Gastrocnemius medialis (tissue), 4 donors: ENCODE measurements around the gene SLC16A7. TPM values are rescaled to one million over a fixed set of nuclear protein-coding genes. Genes with fewer than 3 reads are reported as not detected.

Experiments used
- ATAC-seq, 2 donors: fragments of 150-250 bp; one replicate each; pipeline ENCODE4 v1.9.1; 2016
- DNase-seq, 2 donors: peaks; one replicate each; pipeline ENCODE4 v3.0.0-alpha.2; 2019
- H3K27ac ChIP-seq, 4 donors: fragments of 200-600 bp; sonication (generic); 1 replicate in 1 of 4; 2 replicates in 3 of 4; pipeline ENCODE4 v1.5.1; 2016 to 2018; ENCODE audit warnings: mild to moderate bottlenecking in 2 of 4, moderate library complexity in 1 of 4
- H3K27me3 ChIP-seq, 3 donors: fragments of 200-600 bp; sonication (generic) in 2 of 3; 1 replicate in 1 of 3; 2 replicates in 2 of 3; pipeline versions ENCODE4 v1.5.1 to v1.6.0; 2016 to 2019; ENCODE audit warnings: mild to moderate bottlenecking in 1 of 3, moderate library complexity in 1 of 3
- H3K36me3 ChIP-seq, 2 donors: fragments of 200-600 bp; sonication (generic) in 1 of 2; one replicate each; pipeline ENCODE4 v1.5.1; 2017 to 2018
- H3K4me1 ChIP-seq, 2 donors: fragments of 200-600 bp; sonication (generic) in 1 of 2; one replicate each; pipeline ENCODE4 v1.5.1; 2016 to 2017; ENCODE audit warnings: mild to moderate bottlenecking in 2 of 2
- H3K4me3 ChIP-seq, 4 donors: fragments of 200-600 bp; sonication (generic) in 3 of 4; 1 replicate in 1 of 4; 2 replicates in 3 of 4; pipeline ENCODE4 v1.5.1; 2016 to 2019; ENCODE audit warnings: mild to moderate bottlenecking in 2 of 4
- H3K9me3 ChIP-seq, 3 donors: fragments of 200-600 bp; sonication (generic) in 2 of 3; 1 replicate in 1 of 3; 2 replicates in 2 of 3; pipeline ENCODE4 v1.5.1; 2016 to 2019
- POLR2A ChIP-seq, 2 donors: fragments of 450-650 bp; IDR thresholded peaks; one replicate each; pipeline ENCODE4 v1.6.1; 2017; ENCODE audit warnings: antibody characterized with exemption in 2 of 2, mild to moderate bottlenecking in 2 of 2, moderate library complexity in 2 of 2
- in situ Hi-C, 4 donors: fragments of 200-750 bp; cut with MboI; loops; one replicate each; pipeline versions ENCODE4 v1.15.0 to v1.8.0; 2017; ENCODE audit warnings: low sequenced_read_pairs in 4 of 4
- intact Hi-C: fragments of 100-400 bp; cut with DNase I; formaldehyde crosslinking; loops from one replicate; pipeline ENCODE4 v1.15.1; 2023; ENCODE audit warnings: low total_unique reads
- total RNA-seq, 4 donors: library from RNA; depleted of rRNA; stranded (reverse); fragments of >200 nt; gene quantifications; one replicate each; pipeline versions ENCODE4 v1.1.0 to v1.2.3, GENCODE V29; 2016
- TF ChIP-seq, protein P1 (sequence below), 5 experiments: fragments of 450-650 bp in 3 of 5; fragments of 200-600 bp in 2 of 5; sonication (generic) in 2 of 5; IDR thresholded peaks in 4 of 5; conservative IDR thresholded peaks in 1 of 5; 1 replicate in 4 of 5; 2 replicates in 1 of 5; pipeline ENCODE4 v1.5.1; 2016 to 2019; ENCODE audit warnings: antibody characterized with exemption in 5 of 5, mild to moderate bottlenecking in 3 of 5, moderate library complexity in 3 of 5

Gene SLC16A7
- total RNA-seq, 4 donors from 2014 or later: 3.8 to 10.3 (median 6.7) TPM

DNA sequence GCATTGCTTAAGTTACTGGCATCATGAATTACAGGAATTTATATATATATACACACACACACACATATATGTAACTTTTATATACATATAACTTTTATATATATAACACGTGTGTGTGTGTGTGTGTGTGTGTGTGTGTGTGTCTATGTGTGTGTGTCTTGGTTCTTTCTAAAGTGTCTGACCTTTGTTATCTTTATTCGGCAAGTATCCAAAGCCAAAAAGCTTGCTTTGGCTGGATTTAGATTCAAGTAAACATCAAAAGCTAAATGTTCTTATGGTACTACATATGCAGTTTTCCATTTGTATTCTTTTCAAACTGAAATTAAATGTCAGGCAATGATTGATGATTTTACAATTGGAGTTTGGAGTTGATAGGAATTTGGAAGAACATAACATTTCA is 69.9 kb downstream of the SLC16A7 start:
- intact Hi-C loops (no loop called here), in situ Hi-C loops (no loop called here)
- DNase-seq: no peak
- no peak for TF ChIP-seq POLR2A (IDR thresholded peaks at IDR 0.05)
- TF ChIP-seq, protein P1, sequence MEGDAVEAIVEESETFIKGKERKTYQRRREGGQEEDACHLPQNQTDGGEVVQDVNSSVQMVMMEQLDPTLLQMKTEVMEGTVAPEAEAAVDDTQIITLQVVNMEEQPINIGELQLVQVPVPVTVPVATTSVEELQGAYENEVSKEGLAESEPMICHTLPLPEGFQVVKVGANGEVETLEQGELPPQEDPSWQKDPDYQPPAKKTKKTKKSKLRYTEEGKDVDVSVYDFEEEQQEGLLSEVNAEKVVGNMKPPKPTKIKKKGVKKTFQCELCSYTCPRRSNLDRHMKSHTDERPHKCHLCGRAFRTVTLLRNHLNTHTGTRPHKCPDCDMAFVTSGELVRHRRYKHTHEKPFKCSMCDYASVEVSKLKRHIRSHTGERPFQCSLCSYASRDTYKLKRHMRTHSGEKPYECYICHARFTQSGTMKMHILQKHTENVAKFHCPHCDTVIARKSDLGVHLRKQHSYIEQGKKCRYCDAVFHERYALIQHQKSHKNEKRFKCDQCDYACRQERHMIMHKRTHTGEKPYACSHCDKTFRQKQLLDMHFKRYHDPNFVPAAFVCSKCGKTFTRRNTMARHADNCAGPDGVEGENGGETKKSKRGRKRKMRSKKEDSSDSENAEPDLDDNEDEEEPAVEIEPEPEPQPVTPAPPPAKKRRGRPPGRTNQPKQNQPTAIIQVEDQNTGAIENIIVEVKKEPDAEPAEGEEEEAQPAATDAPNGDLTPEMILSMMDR (IDR thresholded peaks at IDR 0.05 in 4 of 5, conservative IDR thresholded peaks at IDR 0.05 in 1 of 5): no peak
- no peak overlapping the region for H3K4me3 ChIP-seq
- H3K4me1 ChIP-seq: no peaks in the 10 kb centered on the region
- no peaks in the 10 kb centered on the region for H3K36me3 ChIP-seq
- no peak for ATAC-seq
- H3K27ac ChIP-seq: no peak overlapping the region
- no peaks in the 10 kb centered on the region for H3K27me3 ChIP-seq
- no peaks in the 10 kb centered on the region for H3K9me3 ChIP-seq

DNA sequence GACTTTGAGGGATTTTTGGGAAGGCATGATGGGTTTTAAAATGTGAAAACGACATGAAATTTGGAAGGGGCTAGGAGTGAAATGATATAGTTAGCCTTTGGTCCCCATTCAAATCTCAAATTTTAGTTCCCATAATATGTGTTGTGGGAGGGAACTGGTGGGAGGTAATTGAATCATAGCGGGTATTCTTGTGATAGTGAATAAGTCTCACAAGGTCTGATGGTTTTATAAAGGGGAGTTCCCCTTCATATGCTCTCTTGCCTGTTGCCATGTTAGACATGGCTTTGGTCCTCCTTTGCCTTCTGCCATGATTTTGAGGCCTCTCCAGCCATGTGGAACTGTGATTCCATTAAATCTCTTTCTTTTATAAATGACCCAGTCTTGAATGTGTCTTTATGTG is 72.8 kb downstream of the SLC16A7 start:
- Histone ChIP-seq H3K27ac (no peak overlapping the region), H3K4me1 (no peaks in the 10 kb centered on the region), H3K36me3 (no peaks in the 10 kb centered on the region), H3K9me3 (no peaks in the 10 kb centered on the region), H3K27me3 (no peaks in the 10 kb centered on the region), H3K4me3 (no peak overlapping the region)
- intact Hi-C loops: no loop called here
- TF ChIP-seq, protein P1 (IDR thresholded peaks at IDR 0.05 in 4 of 5, conservative IDR thresholded peaks at IDR 0.05 in 1 of 5): no peak
- no peak for TF ChIP-seq POLR2A (IDR thresholded peaks at IDR 0.05)
- ATAC-seq (no peak), DNase-seq (no peak)
- in situ Hi-C loops: no loop called here

DNA sequence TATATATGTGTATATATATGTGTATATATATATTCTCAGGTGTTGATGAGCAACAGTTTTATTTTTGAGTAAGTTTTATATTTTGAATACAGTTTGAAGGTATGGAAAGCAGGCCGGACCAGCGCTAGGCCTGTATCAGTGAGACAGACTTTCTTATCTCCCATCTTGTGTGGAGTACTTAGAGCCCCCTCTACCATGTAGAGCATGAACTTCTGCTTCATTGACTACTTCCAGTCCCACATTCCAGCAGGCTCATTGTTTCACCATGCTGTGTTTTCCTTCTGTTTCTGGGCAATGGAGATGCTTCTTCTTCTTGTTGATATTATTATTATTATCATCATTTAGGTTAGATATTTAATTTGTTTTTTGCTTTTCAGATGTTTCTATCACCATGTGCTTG is 76.4 kb downstream of the SLC16A7 start:
- no peak for ATAC-seq
- Histone ChIP-seq H3K36me3 (no peaks in the 10 kb centered on the region), H3K4me1 (no peaks in the 10 kb centered on the region), H3K4me3 (no peak overlapping the region), H3K27me3 (no peaks in the 10 kb centered on the region), H3K9me3 (no peaks in the 10 kb centered on the region), H3K27ac (no peak overlapping the region)
- no peak for DNase-seq
- TF ChIP-seq, protein P1 (IDR thresholded peaks at IDR 0.05 in 4 of 5, conservative IDR thresholded peaks at IDR 0.05 in 1 of 5): no peak
- no peak for TF ChIP-seq POLR2A (IDR thresholded peaks at IDR 0.05)
- intact Hi-C loops: no loop called here
- in situ Hi-C loops: no loop called here

DNA sequence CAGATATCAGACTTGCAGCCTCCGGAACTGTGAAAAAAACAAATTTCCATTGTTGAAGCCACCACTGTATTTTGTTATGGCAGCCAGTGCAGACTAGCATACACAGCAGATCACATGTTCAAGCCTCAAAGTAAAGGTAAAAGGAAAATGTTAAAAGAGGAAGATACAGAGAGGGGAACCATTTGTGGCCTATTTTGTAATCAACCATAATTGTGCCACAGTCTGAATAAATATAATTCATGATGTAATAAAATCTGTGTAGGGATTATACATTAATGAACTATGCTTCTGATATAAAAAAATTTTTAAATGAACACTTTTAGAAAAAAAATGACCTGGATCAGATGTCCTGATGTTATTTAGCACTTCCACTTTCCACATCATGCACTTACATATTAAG is 79.6 kb downstream of the SLC16A7 start:
- no peaks in the 10 kb centered on the region for H3K36me3 ChIP-seq
- no peak overlapping the region for H3K27ac ChIP-seq
- no peaks in the 10 kb centered on the region for H3K4me1 ChIP-seq
- TF ChIP-seq, protein P1 (IDR thresholded peaks at IDR 0.05 in 4 of 5, conservative IDR thresholded peaks at IDR 0.05 in 1 of 5): no peak
- TF ChIP-seq POLR2A (IDR thresholded peaks at IDR 0.05): no peak
- H3K27me3 ChIP-seq: no peaks in the 10 kb centered on the region
- no peak for ATAC-seq
- intact Hi-C loops: no loop called here
- H3K9me3 ChIP-seq: no peaks in the 10 kb centered on the region
- in situ Hi-C loops: no loop called here
- no peak overlapping the region for H3K4me3 ChIP-seq
- no peak for DNase-seq

DNA sequence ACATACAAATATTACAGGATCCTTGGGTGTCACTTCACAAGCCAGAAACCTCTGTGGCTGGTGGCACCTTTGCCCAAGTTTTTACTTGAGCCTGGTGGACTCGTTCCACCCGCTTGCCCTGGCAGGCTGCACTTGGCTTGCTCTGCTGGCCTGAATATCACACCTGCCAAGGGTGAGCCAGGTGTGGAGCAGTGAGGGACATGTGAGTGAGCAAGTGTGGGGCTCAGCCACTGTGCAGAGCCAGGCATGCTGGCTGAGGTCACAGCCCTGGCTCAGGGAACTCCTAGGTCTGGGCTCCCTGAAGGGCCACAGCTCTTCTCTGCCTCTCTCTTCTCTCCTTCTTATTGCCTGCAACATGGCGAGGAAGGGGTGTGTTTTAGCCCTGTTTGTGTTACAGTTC is 82.0 kb downstream of the SLC16A7 start:
- no peak for DNase-seq
- no peak for TF ChIP-seq POLR2A (IDR thresholded peaks at IDR 0.05)
- TF ChIP-seq, protein P1 (IDR thresholded peaks at IDR 0.05 in 4 of 5, conservative IDR thresholded peaks at IDR 0.05 in 1 of 5): no peak
- ATAC-seq: no peak
- intact Hi-C loops (no loop called here), in situ Hi-C loops (no loop called here)
- Histone ChIP-seq H3K36me3 (no peaks in the 10 kb centered on the region), H3K4me1 (no peaks in the 10 kb centered on the region), H3K27ac (no peak overlapping the region), H3K27me3 (no peaks in the 10 kb centered on the region), H3K4me3 (no peak overlapping the region), H3K9me3 (no peaks in the 10 kb centered on the region)
